HCT116 (cell line): ENCODE data around the gene IL1RN.
"Not testable (repeated sequence)": the region's sequence is repeated elsewhere in the genome, so short reads cannot be mapped to it uniquely, and the experiment has no call there.

ENCODE experiments used
- POLR2AphosphoS5 ChIP-seq: IDR thresholded peaks from 2 replicates; pipeline ENCODE4 v1.6.1; 2011; ENCODE audit warnings: mild to moderate bottlenecking, low read depth, low read length, moderate library complexity
- SP1 ChIP-seq: IDR thresholded peaks from 2 replicates; pipeline ENCODE4 v1.6.1; 2012; ENCODE audit warnings: low read depth

DNA sequence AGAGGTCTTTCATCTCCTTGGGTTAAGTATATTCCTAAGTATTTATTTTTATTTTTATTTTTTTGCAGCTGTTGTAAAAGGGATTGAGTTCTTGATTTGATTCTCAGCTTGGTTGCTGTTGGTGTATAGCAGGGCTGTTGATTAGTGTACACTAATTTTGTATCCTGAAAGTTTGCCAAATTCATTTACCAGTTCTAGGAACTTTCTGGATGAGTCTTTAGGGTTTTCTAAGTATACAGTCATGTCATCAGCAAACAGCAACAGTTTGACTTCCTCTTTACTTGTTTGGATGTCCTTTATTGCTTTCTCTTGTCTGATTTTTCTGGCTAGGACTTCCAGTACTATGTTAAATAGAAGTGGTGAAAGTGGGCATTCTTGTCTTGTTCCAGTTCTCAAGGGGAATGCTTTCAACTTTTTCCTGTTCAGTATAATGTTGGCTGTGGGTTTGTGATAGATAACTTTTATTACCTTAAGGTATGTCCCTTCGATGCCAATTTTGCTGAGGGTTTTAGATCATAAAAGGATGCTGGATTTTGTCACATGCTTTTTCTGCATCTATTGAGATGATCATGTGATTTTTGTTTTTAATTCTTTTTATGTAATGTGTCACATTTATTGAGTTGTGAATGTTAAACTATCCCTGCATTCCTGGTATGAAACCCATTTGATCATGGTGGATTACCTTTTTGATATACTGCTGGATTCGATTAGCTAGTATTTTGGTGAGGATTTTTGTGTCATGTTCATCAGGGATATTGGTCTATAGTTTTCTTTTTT lies 30.4 kb upstream of the IL1RN start:
- not testable (repeated sequence) for TF ChIP-seq POLR2AphosphoS5, SP1
